Endodermal cell (in vitro differentiated cells): Measurements from ENCODE around the gene COA8. TPM values are rescaled to one million over a fixed set of nuclear protein-coding genes. Genes with fewer than 3 reads are reported as not detected.
A peak's percentile ranks its signal among the peaks of the same experiment; 100 is the strongest.

Experiments used
- DNase-seq: peaks from one replicate; pipeline ENCODE4 v3.0.0-alpha.2; 2017
- H3K27ac ChIP-seq: 2 replicates; pipeline ENCODE4 v1.5.1; 2013; ENCODE audit warnings: mild to moderate bottlenecking, low read depth, low read length, moderate library complexity
- H3K27me3 ChIP-seq: 2 replicates; pipeline ENCODE4 v1.6.1; 2013; ENCODE audit warnings: mild to moderate bottlenecking, low read length, moderate library complexity; ENCODE audit not compliant: insufficient read depth, control insufficient read depth, poor library complexity, severe bottlenecking
- H3K36me3 ChIP-seq: 2 replicates; pipeline ENCODE4 v1.7.0; 2013; ENCODE audit warnings: mild to moderate bottlenecking, low read length, moderate library complexity; ENCODE audit not compliant: control insufficient read depth, insufficient read depth
- H3K4me1 ChIP-seq: one replicate; pipeline ENCODE4 v1.7.0; 2013; ENCODE audit warnings: low read length; ENCODE audit not compliant: control insufficient read depth, insufficient read depth
- H3K4me3 ChIP-seq: 2 replicates; pipeline ENCODE4 v1.5.1; 2013; ENCODE audit warnings: mild to moderate bottlenecking, low read length, moderate library complexity
- H3K9ac ChIP-seq: 2 replicates; pipeline ENCODE4 v1.6.1; 2013; ENCODE audit warnings: mild to moderate bottlenecking, low read length, moderate library complexity; ENCODE audit not compliant: poor library complexity, severe bottlenecking; ENCODE audit errors: extremely low read depth
- H3K9me3 ChIP-seq: 2 replicates; pipeline ENCODE4 v1.6.1; 2013; ENCODE audit warnings: mild to moderate bottlenecking, low read length, moderate library complexity; ENCODE audit not compliant: control insufficient read depth
- H3K27ac Mint-ChIP-seq: 2 replicates; pipeline ENCODE4 v1.8.0; 2020; ENCODE audit warnings: mixed read lengths
- H3K27me3 Mint-ChIP-seq: 2 replicates; pipeline ENCODE4 v1.8.0; 2021; ENCODE audit warnings: mild to moderate bottlenecking, mixed read lengths; ENCODE audit not compliant: insufficient read depth
- H3K36me3 Mint-ChIP-seq: 2 replicates; pipeline ENCODE4 v1.8.0; 2020; ENCODE audit warnings: low read depth, mixed read lengths
- H3K4me1 Mint-ChIP-seq: 2 replicates; pipeline ENCODE4 v1.8.0; 2020; ENCODE audit warnings: mixed read lengths
- H3K4me3 Mint-ChIP-seq: 2 replicates; pipeline ENCODE4 v1.8.0; 2020; ENCODE audit warnings: mild to moderate bottlenecking, moderate library complexity, mixed read lengths
- H3K9me3 Mint-ChIP-seq: 2 replicates; pipeline ENCODE4 v1.8.0; 2020; ENCODE audit warnings: mild to moderate bottlenecking, mixed read lengths
- CTCF ChIP-seq: fragments of 200-600 bp; sonication (generic); conservative IDR thresholded peaks from 2 replicates; pipeline ENCODE4 v1.5.0; 2021; ENCODE audit warnings: antibody characterized with exemption, mild to moderate bottlenecking
- WGBS, 2 experiments: methylation state at CpG; one replicate each; pipeline versions ENCODE4 v1.1.5 to v1.1.7; 2013; ENCODE audit warnings: missing lambda C conversion rate in 2 of 2, mixed read lengths in 1 of 2; ENCODE audit not compliant: insufficient coverage in 1 of 2, insufficient read length in 1 of 2; 5-methylcytosine and 5-hydroxymethylcytosine counted together
- total RNA-seq, 2 donors: library from RNA; stranded (reverse); fragmentation: NEBNext Ultra II Directional in 1 of 2; extraction: Animal tissue kit (Norgen Biotek cat#: 25700) in 1 of 2; gene quantifications; 2 replicates in 1 of 2; 3 replicates in 1 of 2; pipeline ENCODE4 v1.2.1, GENCODE V29; 2021

COA8 gene
- total RNA-seq, 2 donors from 2014 or later = 30.1 to 39.8 TPM

GRCh38 chr14:103520269-103520656 is 42.5 kb upstream of the COA8 start:
- peak overlapping the region; percentile 70 for H3K27ac ChIP-seq
- H3K9ac ChIP-seq = no peak overlapping the region
- Mint-ChIP-seq H3K27ac (peak overlapping the region; percentile 79), H3K9me3 (no peaks in the 10 kb centered on the region), H3K27me3 (peaks cover 14% of the 10 kb centered on the region), H3K4me3 (peak overlapping the region; percentile 67), H3K36me3 (peaks cover 9% of the 10 kb centered on the region), H3K4me1 (peaks cover 25% of the 10 kb centered on the region)
- peaks cover 19% of the 10 kb centered on the region for H3K36me3 ChIP-seq
- 84 to 87% methylated on average over 5 to 10 of the region's 10 CpGs for WGBS, 2 experiments
- H3K27me3 ChIP-seq = peaks cover 11% of the 10 kb centered on the region
- no peak for DNase-seq
- H3K4me1 ChIP-seq = peaks cover 17% of the 10 kb centered on the region
- TF ChIP-seq CTCF = no peak
- H3K4me3 ChIP-seq = peak overlapping the region; percentile 80
- H3K9me3 ChIP-seq = no peaks in the 10 kb centered on the region

- H3K4me1 ChIP-seq = peaks cover 19% of the 10 kb centered on the region
- H3K9ac ChIP-seq = peak overlapping the region; percentile 80
- no peaks in the 10 kb centered on the region for H3K9me3 Mint-ChIP-seq
- H3K4me1 Mint-ChIP-seq = peaks cover 31% of the 10 kb centered on the region
- H3K27ac Mint-ChIP-seq = no peak overlapping the region
- H3K9me3 ChIP-seq = no peaks in the 10 kb centered on the region
- peak; percentile 78 for TF ChIP-seq CTCF
- WGBS, 2 experiments = 9 to 14% methylated on average over 17 to 66 of the region's 66 CpGs
- H3K27me3 ChIP-seq = peaks cover 11% of the 10 kb centered on the region
- peak; percentile 94 for DNase-seq
- peak overlapping the region; percentile 67 for H3K4me3 Mint-ChIP-seq
- peaks cover 14% of the 10 kb centered on the region for H3K27me3 Mint-ChIP-seq
- H3K36me3 ChIP-seq = peaks cover 19% of the 10 kb centered on the region
- H3K36me3 Mint-ChIP-seq = peaks cover 9% of the 10 kb centered on the region
- H3K27ac ChIP-seq = peak overlapping the region; percentile 70
- peak overlapping the region; percentile 80 for H3K4me3 ChIP-seq
These were observed 41.9 kb upstream of the COA8 start for GRCh38 chr14:103520657-103521437.

GRCh38 chr14:103521438-103521950 is 41.3 kb upstream of the COA8 start:
- Mint-ChIP-seq H3K36me3 (peaks cover 9% of the 10 kb centered on the region), H3K4me3 (peak overlapping the region; percentile 67), H3K4me1 (peaks cover 34% of the 10 kb centered on the region), H3K27ac (no peak overlapping the region), H3K9me3 (no peaks in the 10 kb centered on the region), H3K27me3 (peaks cover 14% of the 10 kb centered on the region)
- no peak for TF ChIP-seq CTCF
- H3K4me3 ChIP-seq = peak overlapping the region; percentile 80
- H3K9ac ChIP-seq = peak overlapping the region; percentile 80
- H3K27ac ChIP-seq = no peak overlapping the region
- H3K36me3 ChIP-seq = peaks cover 19% of the 10 kb centered on the region
- no peaks in the 10 kb centered on the region for H3K9me3 ChIP-seq
- 2% methylated on average over 29 to 77 of the region's 77 CpGs for WGBS, 2 experiments
- no peak for DNase-seq
- H3K4me1 ChIP-seq = peaks cover 25% of the 10 kb centered on the region
- H3K27me3 ChIP-seq = peaks cover 11% of the 10 kb centered on the region
